ENCODE results near the gene A1CF.
"Not testable (repeated sequence)": the region's sequence is repeated elsewhere in the genome, so short reads cannot be mapped to it uniquely, and the experiment has no call there.

The A1CF gene

GRCh38 chr10:50796693-50797092, 88.7 kb downstream of the A1CF start:
- H3K9ac ChIP-seq (ENCODE audit: low read length in 5 of 5) = no peak overlapping the region
- H3K27ac ChIP-seq (ENCODE audit: low read depth, low read length) = no peak overlapping the region
- H3K4me3 ChIP-seq (ENCODE audit: low read depth in 1 of 5, low read length in 5 of 5) = no peak overlapping the region
- H3K27me3 ChIP-seq (ENCODE audit: control insufficient read depth in 5 of 5, insufficient read depth in 4 of 5, low read length in 5 of 5) = no peaks in the 10 kb centered on the region
- H3K9me3 ChIP-seq (ENCODE audit: control insufficient read depth in 5 of 5, low read length in 5 of 5) = no peaks in the 10 kb centered on the region
- no peaks in the 10 kb centered on the region for H3K4me1 ChIP-seq (ENCODE audit: control insufficient read depth in 5 of 5, insufficient read depth in 5 of 5, low read length in 5 of 5)
- no peaks in the 10 kb centered on the region for H3K36me3 ChIP-seq (ENCODE audit: control insufficient read depth in 5 of 5, insufficient read depth in 5 of 5, low read length in 5 of 5)

- Histone ChIP-seq H3K4me1 (ENCODE audit: control insufficient read depth in 5 of 5, insufficient read depth in 5 of 5, low read length in 5 of 5) (no peaks in the 10 kb centered on the region), H3K4me3 (ENCODE audit: low read depth in 1 of 5, low read length in 5 of 5) (no peak overlapping the region), H3K9ac (ENCODE audit: low read length in 5 of 5) (no peak overlapping the region), H3K27me3 (ENCODE audit: control insufficient read depth in 5 of 5, insufficient read depth in 4 of 5, low read length in 5 of 5) (no peaks in the 10 kb centered on the region), H3K36me3 (ENCODE audit: control insufficient read depth in 5 of 5, insufficient read depth in 5 of 5, low read length in 5 of 5) (no peaks in the 10 kb centered on the region), H3K27ac (ENCODE audit: low read depth, low read length) (no peak overlapping the region), H3K9me3 (ENCODE audit: control insufficient read depth in 5 of 5, low read length in 5 of 5) (no peaks in the 10 kb centered on the region)
These were observed 90.9 kb downstream of the A1CF start for GRCh38 chr10:50794490-50794889.

- no peak overlapping the region for H3K4me3 ChIP-seq (ENCODE audit: low read depth in 1 of 5, low read length in 5 of 5)
- H3K27ac ChIP-seq (ENCODE audit: low read depth, low read length) = no peak overlapping the region
- H3K9me3 ChIP-seq (ENCODE audit: control insufficient read depth in 5 of 5, low read length in 5 of 5) = no peaks in the 10 kb centered on the region
- H3K4me1 ChIP-seq (ENCODE audit: control insufficient read depth in 5 of 5, insufficient read depth in 5 of 5, low read length in 5 of 5) = peaks cover 0 to 9% (median 0%) of the 10 kb centered on the region in 5 donors
- H3K36me3 ChIP-seq (ENCODE audit: control insufficient read depth in 5 of 5, insufficient read depth in 5 of 5, low read length in 5 of 5) = no peaks in the 10 kb centered on the region
- H3K27me3 ChIP-seq (ENCODE audit: control insufficient read depth in 5 of 5, insufficient read depth in 4 of 5, low read length in 5 of 5) = no peaks in the 10 kb centered on the region
- no peak overlapping the region for H3K9ac ChIP-seq (ENCODE audit: low read length in 5 of 5)
These were observed 96.2 kb downstream of the A1CF start for GRCh38 chr10:50788951-50789945.

GRCh38 chr10:50787962-50788361, 97.5 kb downstream of the A1CF start:
- not testable (repeated sequence) for H3K9ac ChIP-seq (ENCODE audit: low read length in 5 of 5); H3K36me3 ChIP-seq (ENCODE audit: control insufficient read depth in 5 of 5, insufficient read depth in 5 of 5, low read length in 5 of 5); H3K27ac ChIP-seq (ENCODE audit: low read depth, low read length); H3K9me3 ChIP-seq (ENCODE audit: control insufficient read depth in 5 of 5, low read length in 5 of 5); H3K27me3 ChIP-seq (ENCODE audit: control insufficient read depth in 5 of 5, insufficient read depth in 4 of 5, low read length in 5 of 5); H3K4me3 ChIP-seq (ENCODE audit: low read depth in 1 of 5, low read length in 5 of 5); H3K4me1 ChIP-seq (ENCODE audit: control insufficient read depth in 5 of 5, insufficient read depth in 5 of 5, low read length in 5 of 5)

GRCh38 chr10:50782017-50782416, 103.4 kb downstream of the A1CF start:
- H3K27ac ChIP-seq (ENCODE audit: low read depth, low read length); H3K9me3 ChIP-seq (ENCODE audit: control insufficient read depth in 5 of 5, low read length in 5 of 5); H3K27me3 ChIP-seq (ENCODE audit: control insufficient read depth in 5 of 5, insufficient read depth in 4 of 5, low read length in 5 of 5); H3K4me3 ChIP-seq (ENCODE audit: low read depth in 1 of 5, low read length in 5 of 5); H3K4me1 ChIP-seq (ENCODE audit: control insufficient read depth in 5 of 5, insufficient read depth in 5 of 5, low read length in 5 of 5); H3K36me3 ChIP-seq (ENCODE audit: control insufficient read depth in 5 of 5, insufficient read depth in 5 of 5, low read length in 5 of 5); H3K9ac ChIP-seq (ENCODE audit: low read length in 5 of 5): not testable (repeated sequence)

- H3K9me3 ChIP-seq (ENCODE audit: control insufficient read depth in 5 of 5, low read length in 5 of 5); H3K9ac ChIP-seq (ENCODE audit: low read length in 5 of 5); H3K27me3 ChIP-seq (ENCODE audit: control insufficient read depth in 5 of 5, insufficient read depth in 4 of 5, low read length in 5 of 5); H3K4me1 ChIP-seq (ENCODE audit: control insufficient read depth in 5 of 5, insufficient read depth in 5 of 5, low read length in 5 of 5); H3K36me3 ChIP-seq (ENCODE audit: control insufficient read depth in 5 of 5, insufficient read depth in 5 of 5, low read length in 5 of 5); H3K4me3 ChIP-seq (ENCODE audit: low read depth in 1 of 5, low read length in 5 of 5); H3K27ac ChIP-seq (ENCODE audit: low read depth, low read length): not testable (repeated sequence)
These were observed 105.4 kb downstream of the A1CF start for GRCh38 chr10:50780036-50780435.

GRCh38 chr10:50774868-50775267, 110.6 kb downstream of the A1CF start:
- not testable (repeated sequence) for H3K27ac ChIP-seq (ENCODE audit: low read depth, low read length); H3K9me3 ChIP-seq (ENCODE audit: control insufficient read depth in 5 of 5, low read length in 5 of 5); H3K36me3 ChIP-seq (ENCODE audit: control insufficient read depth in 5 of 5, insufficient read depth in 5 of 5, low read length in 5 of 5); H3K9ac ChIP-seq (ENCODE audit: low read length in 5 of 5); H3K27me3 ChIP-seq (ENCODE audit: control insufficient read depth in 5 of 5, insufficient read depth in 4 of 5, low read length in 5 of 5); H3K4me3 ChIP-seq (ENCODE audit: low read depth in 1 of 5, low read length in 5 of 5); H3K4me1 ChIP-seq (ENCODE audit: control insufficient read depth in 5 of 5, insufficient read depth in 5 of 5, low read length in 5 of 5)

- not testable (repeated sequence) for H3K9ac ChIP-seq (ENCODE audit: low read length in 5 of 5); H3K27ac ChIP-seq (ENCODE audit: low read depth, low read length); H3K4me3 ChIP-seq (ENCODE audit: low read depth in 1 of 5, low read length in 5 of 5); H3K36me3 ChIP-seq (ENCODE audit: control insufficient read depth in 5 of 5, insufficient read depth in 5 of 5, low read length in 5 of 5); H3K4me1 ChIP-seq (ENCODE audit: control insufficient read depth in 5 of 5, insufficient read depth in 5 of 5, low read length in 5 of 5); H3K9me3 ChIP-seq (ENCODE audit: control insufficient read depth in 5 of 5, low read length in 5 of 5); H3K27me3 ChIP-seq (ENCODE audit: control insufficient read depth in 5 of 5, insufficient read depth in 4 of 5, low read length in 5 of 5)
These were observed 113.4 kb downstream of the A1CF start for GRCh38 chr10:50772042-50772441.

GRCh38 chr10:50766774-50767513, 118.5 kb downstream of the A1CF start:
- not testable (repeated sequence) for H3K36me3 ChIP-seq (ENCODE audit: control insufficient read depth in 5 of 5, insufficient read depth in 5 of 5, low read length in 5 of 5); H3K27ac ChIP-seq (ENCODE audit: low read depth, low read length); H3K4me1 ChIP-seq (ENCODE audit: control insufficient read depth in 5 of 5, insufficient read depth in 5 of 5, low read length in 5 of 5); H3K27me3 ChIP-seq (ENCODE audit: control insufficient read depth in 5 of 5, insufficient read depth in 4 of 5, low read length in 5 of 5); H3K4me3 ChIP-seq (ENCODE audit: low read depth in 1 of 5, low read length in 5 of 5); H3K9ac ChIP-seq (ENCODE audit: low read length in 5 of 5); H3K9me3 ChIP-seq (ENCODE audit: control insufficient read depth in 5 of 5, low read length in 5 of 5)

Measured in subcutaneous abdominal adipose tissue (tissue), 5 donors.